Measurements from ENCODE around the gene MUC6. TPM values are rescaled to one million over a fixed set of nuclear protein-coding genes. Genes with fewer than 3 reads are reported as not detected.

Gene MUC6
- total RNA-seq, 4 donors from 2014 or later: not detected

DNA sequence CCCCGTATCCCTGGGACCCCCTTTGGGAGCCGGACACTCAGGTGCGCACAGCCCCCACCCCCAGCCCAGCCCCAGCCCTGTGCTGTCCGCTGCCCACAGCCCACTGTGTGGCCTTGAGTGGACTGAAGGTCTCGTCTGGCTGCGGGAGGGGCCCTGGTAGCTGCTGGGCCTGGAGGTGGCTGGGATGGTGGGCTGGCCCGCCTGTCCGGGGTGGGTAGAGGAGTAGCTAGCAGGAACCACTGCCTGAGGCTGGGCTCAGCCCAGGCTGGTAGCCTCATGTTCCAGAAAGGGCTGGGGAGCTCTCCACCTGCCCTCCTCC is 4.6 kb upstream of the MUC6 start:
- no peaks in the 10 kb centered on the region for H3K36me3 ChIP-seq
- no peak for TF ChIP-seq EP300 (IDR thresholded peaks at IDR 0.05)
- TF ChIP-seq, protein P1, sequence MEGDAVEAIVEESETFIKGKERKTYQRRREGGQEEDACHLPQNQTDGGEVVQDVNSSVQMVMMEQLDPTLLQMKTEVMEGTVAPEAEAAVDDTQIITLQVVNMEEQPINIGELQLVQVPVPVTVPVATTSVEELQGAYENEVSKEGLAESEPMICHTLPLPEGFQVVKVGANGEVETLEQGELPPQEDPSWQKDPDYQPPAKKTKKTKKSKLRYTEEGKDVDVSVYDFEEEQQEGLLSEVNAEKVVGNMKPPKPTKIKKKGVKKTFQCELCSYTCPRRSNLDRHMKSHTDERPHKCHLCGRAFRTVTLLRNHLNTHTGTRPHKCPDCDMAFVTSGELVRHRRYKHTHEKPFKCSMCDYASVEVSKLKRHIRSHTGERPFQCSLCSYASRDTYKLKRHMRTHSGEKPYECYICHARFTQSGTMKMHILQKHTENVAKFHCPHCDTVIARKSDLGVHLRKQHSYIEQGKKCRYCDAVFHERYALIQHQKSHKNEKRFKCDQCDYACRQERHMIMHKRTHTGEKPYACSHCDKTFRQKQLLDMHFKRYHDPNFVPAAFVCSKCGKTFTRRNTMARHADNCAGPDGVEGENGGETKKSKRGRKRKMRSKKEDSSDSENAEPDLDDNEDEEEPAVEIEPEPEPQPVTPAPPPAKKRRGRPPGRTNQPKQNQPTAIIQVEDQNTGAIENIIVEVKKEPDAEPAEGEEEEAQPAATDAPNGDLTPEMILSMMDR (IDR thresholded peaks at IDR 0.05): no peak
- TF ChIP-seq POLR2AphosphoS5 (IDR thresholded peaks at IDR 0.05): no peak
- TF ChIP-seq POLR2A (IDR thresholded peaks at IDR 0.05; ENCODE audit: low read depth): no peak
- WGBS: no CpG with 5 or more reads among the region's 8 CpGs
- H3K4me1 ChIP-seq: no peaks in the 10 kb centered on the region
- peaks cover 0 to 58% (median 11%) of the 10 kb centered on the region in 4 donors for H3K27me3 ChIP-seq
- no peak overlapping the region for H3K4me3 ChIP-seq
- no peaks in the 10 kb centered on the region for H3K9me3 ChIP-seq
- no peak for DNase-seq (ENCODE audit: extremely low spot score)
- H3K27ac ChIP-seq (replicated peaks in 1 of 4): no peak overlapping the region
- intact Hi-C loops (cut with DNase I): no loop called here

DNA sequence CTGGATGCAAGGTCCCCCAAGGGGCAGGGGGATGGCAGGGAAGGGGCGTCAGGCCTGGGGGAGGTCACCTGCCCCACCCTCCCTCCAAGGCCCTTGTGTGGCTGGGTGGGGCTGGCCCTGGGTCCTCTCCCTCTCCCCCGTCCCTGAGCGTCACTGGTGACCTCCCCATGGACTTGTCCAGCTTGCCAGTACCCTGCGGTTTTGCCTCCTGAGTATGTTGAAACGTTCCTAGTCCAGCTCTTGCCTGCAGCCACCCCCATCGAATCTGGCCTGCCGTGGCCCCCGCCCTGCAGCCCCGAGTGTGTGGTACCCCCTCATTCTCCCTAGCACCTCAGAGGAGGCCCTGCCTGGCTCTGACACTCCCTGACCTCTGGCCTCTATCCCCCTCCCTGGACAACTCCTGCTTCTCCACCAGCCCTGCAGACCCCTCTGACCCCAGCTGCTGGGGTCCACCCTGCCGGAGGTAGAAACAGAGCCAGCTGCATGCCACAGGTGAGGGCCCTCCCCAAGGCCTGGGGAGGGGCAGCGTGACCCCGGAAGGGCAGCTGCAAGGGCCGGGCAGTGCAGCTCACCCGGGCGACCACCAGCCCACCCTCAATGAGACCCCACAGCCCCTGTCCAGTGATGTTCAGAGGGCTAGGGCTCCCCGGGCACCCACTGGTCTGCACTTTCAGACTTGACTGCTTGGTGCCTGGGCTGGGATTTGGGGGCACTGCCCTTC is 4.1 kb upstream of the MUC6 start:
- H3K36me3 ChIP-seq: no peaks in the 10 kb centered on the region
- H3K4me1 ChIP-seq: no peaks in the 10 kb centered on the region
- H3K9me3 ChIP-seq: no peaks in the 10 kb centered on the region
- no peak for TF ChIP-seq POLR2AphosphoS5 (IDR thresholded peaks at IDR 0.05)
- TF ChIP-seq POLR2A (IDR thresholded peaks at IDR 0.05; ENCODE audit: low read depth): no peak
- TF ChIP-seq, protein P1 (IDR thresholded peaks at IDR 0.05): no peak
- TF ChIP-seq EP300 (IDR thresholded peaks at IDR 0.05): no peak
- DNase-seq (ENCODE audit: extremely low spot score): no peak
- WGBS: 77% methylated on average over 12 of the region's 16 CpGs
- no peak overlapping the region for H3K27ac ChIP-seq (replicated peaks in 1 of 4)
- no peak overlapping the region for H3K4me3 ChIP-seq
- intact Hi-C loops (cut with DNase I): no loop called here
- peaks cover 0 to 63% (median 11%) of the 10 kb centered on the region in 4 donors for H3K27me3 ChIP-seq

GRCh38 chr11:1039481-1040427 is 3.2 kb upstream of the MUC6 start:
- Histone ChIP-seq H3K9me3 (no peaks in the 10 kb centered on the region), H3K4me1 (peaks cover 0 to 1% (median 0%) of the 10 kb centered on the region in 4 donors), H3K36me3 (no peaks in the 10 kb centered on the region), H3K27ac (replicated peaks in 1 of 4) (no peak overlapping the region), H3K27me3 (peaks cover 0 to 72% (median 11%) of the 10 kb centered on the region in 4 donors), H3K4me3 (no peak overlapping the region)
- no peak for TF ChIP-seq EP300 (IDR thresholded peaks at IDR 0.05)
- no peak for DNase-seq (ENCODE audit: extremely low spot score)
- 82% methylated on average over 14 of the region's 32 CpGs for WGBS
- intact Hi-C loops (cut with DNase I): no loop called here

GRCh38 chr11:1038921-1039320 is 2.4 kb upstream of the MUC6 start:
- peaks cover 0 to 7% (median 0%) of the 10 kb centered on the region in 4 donors for H3K4me1 ChIP-seq
- intact Hi-C loops (cut with DNase I): no loop called here
- no peak overlapping the region for H3K4me3 ChIP-seq
- H3K27ac ChIP-seq (replicated peaks in 1 of 4): no peak overlapping the region
- DNase-seq (ENCODE audit: extremely low spot score): no peak
- TF ChIP-seq EP300 (IDR thresholded peaks at IDR 0.05) (no peak), POLR2A (IDR thresholded peaks at IDR 0.05; ENCODE audit: low read depth) (no peak), POLR2AphosphoS5 (IDR thresholded peaks at IDR 0.05) (no peak)
- TF ChIP-seq, protein P1 (IDR thresholded peaks at IDR 0.05): no peak
- peaks cover 0 to 74% (median 11%) of the 10 kb centered on the region in 4 donors for H3K27me3 ChIP-seq
- H3K36me3 ChIP-seq: no peaks in the 10 kb centered on the region
- no peaks in the 10 kb centered on the region for H3K9me3 ChIP-seq
- WGBS: 82% methylated on average over 12 of the region's 12 CpGs

GRCh38 chr11:1038361-1038760 is 1.8 kb upstream of the MUC6 start:
- Histone ChIP-seq H3K4me1 (peaks cover 0 to 7% (median 0%) of the 10 kb centered on the region in 4 donors), H3K36me3 (no peaks in the 10 kb centered on the region), H3K9me3 (no peaks in the 10 kb centered on the region), H3K27me3 (peaks cover 0 to 71% (median 11%) of the 10 kb centered on the region in 4 donors), H3K4me3 (no peak overlapping the region), H3K27ac (replicated peaks in 1 of 4) (no peak overlapping the region)
- DNase-seq (ENCODE audit: extremely low spot score): no peak
- TF ChIP-seq POLR2A (IDR thresholded peaks at IDR 0.05; ENCODE audit: low read depth) (no peak), POLR2AphosphoS5 (IDR thresholded peaks at IDR 0.05) (no peak), EP300 (IDR thresholded peaks at IDR 0.05) (no peak)
- TF ChIP-seq, protein P1 (IDR thresholded peaks at IDR 0.05): no peak
- intact Hi-C loops (cut with DNase I): no loop called here
- WGBS: 100% methylated on average over 1 of the region's 10 CpGs
